ENCODE data around the gene PKP4.

Gene PKP4

GRCh38 chr2:158730621-158731140 lies 273.9 kb downstream of the PKP4 start:
- Histone ChIP-seq H3K9me3 (no peaks in the 10 kb centered on the region), H3K27me3 (no peaks in the 10 kb centered on the region), H3K36me3 (no peaks in the 10 kb centered on the region), H3K4me1 (no peaks in the 10 kb centered on the region), H3K4me3 (ENCODE audit: low read depth, low read length) (no peak overlapping the region)
- DNase-seq = no peak
- TF ChIP-seq CTCF (IDR thresholded peaks at IDR 0.05; ENCODE audit: low read depth, low read length) = no peak

DNA sequence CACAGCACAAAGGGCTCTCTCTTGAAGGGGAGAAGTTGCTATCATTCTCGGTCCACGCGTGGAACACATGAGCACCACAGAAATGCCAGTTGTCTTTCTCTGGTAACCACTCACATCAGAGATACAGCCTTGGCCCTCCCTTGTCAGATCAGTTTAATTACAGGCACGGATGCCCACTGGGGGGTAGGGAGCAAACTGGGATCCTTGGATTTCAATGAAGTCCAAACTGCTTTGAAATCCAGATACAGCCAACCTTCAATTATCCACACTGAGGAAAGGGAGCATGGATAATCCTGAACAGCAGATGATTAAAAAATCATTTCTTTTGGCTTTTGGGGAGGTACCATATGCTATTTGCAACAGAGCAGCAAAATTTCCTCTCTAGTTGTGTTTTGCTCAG lies 274.6 kb downstream of the PKP4 start:
- DNase-seq = no peak
- Histone ChIP-seq H3K9me3 (no peaks in the 10 kb centered on the region), H3K27me3 (no peaks in the 10 kb centered on the region), H3K4me1 (no peaks in the 10 kb centered on the region), H3K4me3 (ENCODE audit: low read depth, low read length) (no peak overlapping the region), H3K36me3 (no peaks in the 10 kb centered on the region)
- no peak for TF ChIP-seq CTCF (IDR thresholded peaks at IDR 0.05; ENCODE audit: low read depth, low read length)

All from BE2C (cell line).